ENCODE data around the gene ABTB1. TPM values are rescaled to one million over a fixed set of nuclear protein-coding genes. Genes with fewer than 3 reads are reported as not detected.
A peak's percentile ranks its signal among the peaks of the same experiment; 100 is the strongest.

The ABTB1 gene
- total RNA-seq, 1 experiment from 2014 or later: 27.2 TPM

GRCh38 chr3:127628788-127629466 lies 43.8 kb upstream of the ABTB1 start, which contains the start of gene PODXL2:
TSS of gene PODXL2 (plus strand) at chr3:127629185. CDS start at chr3:127629220, 35 bp downstream.
- no TSS peak for BruUV-seq (replicated peaks)
- peaks cover 21% of the 10 kb centered on the region for H3K36me3 Mint-ChIP-seq (ENCODE audit: insufficient read depth, unreplicated experiment)
- intact Hi-C loops (cut with micrococcal nuclease; ENCODE audit: unreplicated experiment): no loop called here
- peak; percentile 80 for DNase-seq
- CTCF ChIA-PET: no interaction called here
- H3K4me3 Mint-ChIP-seq (ENCODE audit: low read depth, unreplicated experiment): peak within 1 kb of the TSS; percentile 73
- H3K4me1 Mint-ChIP-seq (ENCODE audit: low read depth, unreplicated experiment): peaks cover 10% of the 10 kb centered on the region
- TF ChIP-seq, protein P1, sequence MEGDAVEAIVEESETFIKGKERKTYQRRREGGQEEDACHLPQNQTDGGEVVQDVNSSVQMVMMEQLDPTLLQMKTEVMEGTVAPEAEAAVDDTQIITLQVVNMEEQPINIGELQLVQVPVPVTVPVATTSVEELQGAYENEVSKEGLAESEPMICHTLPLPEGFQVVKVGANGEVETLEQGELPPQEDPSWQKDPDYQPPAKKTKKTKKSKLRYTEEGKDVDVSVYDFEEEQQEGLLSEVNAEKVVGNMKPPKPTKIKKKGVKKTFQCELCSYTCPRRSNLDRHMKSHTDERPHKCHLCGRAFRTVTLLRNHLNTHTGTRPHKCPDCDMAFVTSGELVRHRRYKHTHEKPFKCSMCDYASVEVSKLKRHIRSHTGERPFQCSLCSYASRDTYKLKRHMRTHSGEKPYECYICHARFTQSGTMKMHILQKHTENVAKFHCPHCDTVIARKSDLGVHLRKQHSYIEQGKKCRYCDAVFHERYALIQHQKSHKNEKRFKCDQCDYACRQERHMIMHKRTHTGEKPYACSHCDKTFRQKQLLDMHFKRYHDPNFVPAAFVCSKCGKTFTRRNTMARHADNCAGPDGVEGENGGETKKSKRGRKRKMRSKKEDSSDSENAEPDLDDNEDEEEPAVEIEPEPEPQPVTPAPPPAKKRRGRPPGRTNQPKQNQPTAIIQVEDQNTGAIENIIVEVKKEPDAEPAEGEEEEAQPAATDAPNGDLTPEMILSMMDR (IDR thresholded peaks at IDR 0.05; ENCODE audit: unreplicated experiment): no peak
- H3K9me3 Mint-ChIP-seq (ENCODE audit: low read depth, unreplicated experiment): no peaks in the 10 kb centered on the region
- H3K27ac Mint-ChIP-seq (ENCODE audit: unreplicated experiment): peak within 1 kb of the TSS; percentile 48
- peaks cover 53% of the 10 kb centered on the region for H3K27me3 Mint-ChIP-seq (ENCODE audit: unreplicated experiment)

GRCh38 chr3:127629467-127630403 lies 43.0 kb upstream of the ABTB1 start:
- H3K27ac Mint-ChIP-seq (ENCODE audit: unreplicated experiment): no peak overlapping the region
- H3K27me3 Mint-ChIP-seq (ENCODE audit: unreplicated experiment): peaks cover 53% of the 10 kb centered on the region
- CTCF ChIA-PET: interaction anchor here (0.6 kb wide), 1 partner anchor 13 kb away, joined by 3 read pairs; no protein-coding TSS in a partner anchor

GRCh38 chr3:127630811-127631714 lies 41.7 kb upstream of the ABTB1 start:
- no TSS peak for BruUV-seq (replicated peaks)
- DNase-seq: no peak
- CTCF ChIA-PET: interaction anchor here (1.5 kb wide), 1 partner anchor 10 kb away, joined by 3 read pairs; no protein-coding TSS in a partner anchor
- Mint-ChIP-seq H3K36me3 (ENCODE audit: insufficient read depth, unreplicated experiment) (peaks cover 21% of the 10 kb centered on the region), H3K9me3 (ENCODE audit: low read depth, unreplicated experiment) (no peaks in the 10 kb centered on the region), H3K4me1 (ENCODE audit: low read depth, unreplicated experiment) (peaks cover 10% of the 10 kb centered on the region), H3K27me3 (ENCODE audit: unreplicated experiment) (peaks cover 53% of the 10 kb centered on the region), H3K27ac (ENCODE audit: unreplicated experiment) (no peak overlapping the region), H3K4me3 (ENCODE audit: low read depth, unreplicated experiment) (no peak overlapping the region)
- TF ChIP-seq, protein P1 (IDR thresholded peaks at IDR 0.05; ENCODE audit: unreplicated experiment): no peak
- intact Hi-C loops (cut with micrococcal nuclease; ENCODE audit: unreplicated experiment): no loop called here

More at GRCh38 chr3:127629467-127630403, 43.0 kb upstream of the ABTB1 start:
- no peak for DNase-seq
- BruUV-seq (replicated peaks): no TSS peak
- TF ChIP-seq, protein P1 (IDR thresholded peaks at IDR 0.05; ENCODE audit: unreplicated experiment): no peak
- Mint-ChIP-seq H3K4me1 (ENCODE audit: low read depth, unreplicated experiment) (peaks cover 10% of the 10 kb centered on the region), H3K4me3 (ENCODE audit: low read depth, unreplicated experiment) (peak overlapping the region; percentile 73), H3K36me3 (ENCODE audit: insufficient read depth, unreplicated experiment) (peaks cover 21% of the 10 kb centered on the region), H3K9me3 (ENCODE audit: low read depth, unreplicated experiment) (no peaks in the 10 kb centered on the region)
- intact Hi-C loops (cut with micrococcal nuclease; ENCODE audit: unreplicated experiment): no loop called here
